ENCODE results near the gene UNK. TPM values are rescaled to one million over a fixed set of nuclear protein-coding genes. Genes with fewer than 3 reads are reported as not detected.
"Not testable (repeated sequence)": the region's sequence is repeated elsewhere in the genome, so short reads cannot be mapped to it uniquely, and the experiment has no call there.

The UNK gene
- total RNA-seq, 2 experiments from 2014 or later = 32.8 to 33.1 TPM

DNA sequence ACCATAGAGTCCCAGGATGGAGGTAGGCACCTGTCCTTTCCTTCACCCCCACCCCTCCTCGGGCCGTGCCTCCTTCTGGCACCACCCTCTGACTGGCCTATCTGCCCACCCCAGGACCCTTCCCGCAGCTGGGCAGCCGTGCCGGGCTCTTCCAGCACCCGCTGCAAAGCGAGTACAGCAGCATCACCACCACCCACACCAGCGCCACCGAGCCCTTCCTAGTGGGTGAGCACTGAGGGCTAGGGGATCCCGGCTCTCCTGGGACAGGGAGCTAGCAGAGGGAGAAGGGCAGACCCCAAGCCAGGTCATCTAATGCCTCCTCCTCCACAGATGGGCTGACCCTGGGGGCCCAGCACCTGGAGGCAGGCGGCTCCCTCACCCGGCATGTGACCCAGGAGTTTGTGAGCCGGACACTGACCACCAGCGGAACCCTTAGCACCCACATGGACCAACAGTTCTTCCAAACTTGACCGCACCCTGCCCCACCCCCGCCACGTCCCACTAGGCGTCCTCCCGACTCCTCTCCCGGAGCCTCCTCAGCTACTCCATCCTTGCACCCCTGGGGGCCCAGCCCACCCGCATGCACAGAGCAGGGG, 27.4 kb upstream of the UNK start:
- no peak overlapping the region for H3K4me3 Mint-ChIP-seq
- ATAC-seq (no peak), DNase-seq (no peak)
- no peak overlapping the region for H3K27ac Mint-ChIP-seq
- no peaks in the 10 kb centered on the region for H3K27me3 Mint-ChIP-seq
- CTCF ChIA-PET = interaction anchor here (1.2 kb wide), 1 partner anchor 170 kb away, joined by 3 read pairs; no protein-coding TSS in a partner anchor
- no peaks in the 10 kb centered on the region for H3K36me3 Mint-ChIP-seq
- peaks cover 13% of the 10 kb centered on the region for H3K4me1 Mint-ChIP-seq
- H3K9me3 Mint-ChIP-seq (ENCODE audit: low read depth) = no peaks in the 10 kb centered on the region

DNA sequence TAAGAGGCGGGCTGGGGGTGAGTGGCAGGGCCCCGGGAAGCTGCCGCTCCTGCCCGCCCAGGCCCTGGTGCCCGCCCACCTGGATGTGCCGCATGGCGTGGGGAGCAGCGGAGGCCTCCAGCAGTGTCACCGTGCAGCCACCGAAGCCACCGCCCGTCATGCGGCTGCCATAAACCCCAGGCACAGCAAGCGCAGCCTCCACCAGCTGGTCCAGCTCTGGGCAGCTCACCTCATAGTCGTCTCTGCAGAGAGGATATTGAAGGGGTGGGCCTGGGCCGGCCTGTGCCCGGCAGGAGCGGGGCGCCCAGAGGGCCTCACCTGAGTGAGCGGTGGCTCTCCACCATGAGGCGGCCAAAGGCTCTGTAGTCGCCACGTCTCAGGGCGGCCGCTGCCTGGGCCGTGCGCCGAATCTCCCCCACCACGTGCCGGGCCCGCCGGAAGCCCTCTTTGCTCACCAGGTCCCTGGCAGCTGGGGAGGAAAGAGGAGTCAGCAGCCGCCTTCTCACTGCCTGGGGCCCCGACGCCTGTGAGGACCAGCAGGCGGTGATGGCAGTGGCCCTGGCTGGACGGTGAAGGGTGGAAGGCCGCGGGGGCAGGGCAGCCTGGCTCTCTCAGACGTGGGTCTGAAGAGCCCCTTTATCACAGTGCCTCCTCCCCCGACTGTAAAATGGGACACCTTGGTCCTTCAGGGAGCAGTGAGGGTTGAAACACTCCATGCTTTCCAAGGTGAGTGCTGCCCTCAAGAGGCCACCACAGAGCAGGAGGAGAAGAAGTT, 26.3 kb upstream of the UNK start:
- DNase-seq (no peak), ATAC-seq (no peak)
- CTCF ChIA-PET = interaction anchor here (1.0 to 1.2 kb wide), 2 partner anchors 97 to 169 kb away, joined by 3 read pairs; partner anchors contain the start of gene WBP2
- no peak overlapping the region for H3K27ac Mint-ChIP-seq
- H3K27me3 Mint-ChIP-seq = no peaks in the 10 kb centered on the region
- peaks cover 11% of the 10 kb centered on the region for H3K4me1 Mint-ChIP-seq
- no peaks in the 10 kb centered on the region for H3K36me3 Mint-ChIP-seq
- no peaks in the 10 kb centered on the region for H3K9me3 Mint-ChIP-seq (ENCODE audit: low read depth)
- H3K4me3 Mint-ChIP-seq = no peak overlapping the region

DNA sequence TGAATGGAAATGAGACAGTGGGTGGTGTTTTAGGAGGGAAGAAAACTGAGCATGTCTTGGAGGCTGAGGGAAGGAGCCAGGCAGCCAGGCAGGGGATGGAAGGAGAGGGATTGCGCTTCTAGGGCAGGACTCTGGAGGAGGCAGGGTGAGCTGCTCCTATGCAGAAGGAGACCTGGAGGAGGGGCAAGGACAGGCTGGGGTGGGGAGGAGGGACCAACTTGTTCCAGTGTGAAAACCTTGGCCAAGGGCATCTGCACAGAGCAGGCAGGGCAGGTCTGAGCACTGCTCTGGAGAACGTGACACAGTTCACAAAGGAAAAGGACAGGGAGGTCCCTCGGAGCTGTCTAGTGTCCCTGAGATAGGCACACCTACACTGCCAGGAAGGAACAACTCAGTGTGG, 25.1 kb upstream of the UNK start:
- no peak overlapping the region for H3K4me3 Mint-ChIP-seq

DNA sequence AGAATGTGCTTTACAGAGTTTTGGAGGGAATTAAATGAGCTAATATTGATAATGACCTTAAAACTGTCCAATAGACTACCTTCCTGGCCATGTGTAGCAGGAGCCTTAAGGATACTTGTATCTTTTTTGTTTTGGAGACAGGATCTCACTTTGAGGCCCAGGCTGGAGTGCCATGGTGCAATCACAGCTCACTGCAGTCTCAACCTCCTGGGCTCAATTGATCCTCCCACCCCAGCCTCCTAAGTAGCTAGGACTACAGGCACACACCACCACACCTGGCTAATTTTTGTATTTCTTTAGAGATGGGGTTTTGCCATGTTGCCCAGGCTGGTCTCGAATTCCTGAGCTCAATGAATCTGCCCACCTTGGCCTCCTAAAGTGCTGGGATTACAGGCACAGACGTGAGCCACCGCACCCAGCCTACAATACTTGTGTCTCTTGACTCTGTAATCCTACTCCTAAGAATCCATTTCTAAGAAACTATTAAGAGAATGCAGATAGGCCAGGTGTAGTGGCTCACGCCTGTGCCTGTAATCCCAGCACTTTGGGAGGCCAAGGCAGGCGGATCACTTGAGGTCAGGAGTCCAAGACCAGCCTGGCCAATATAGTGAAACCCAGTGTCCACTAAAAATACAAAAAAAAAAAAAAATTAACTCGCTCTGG, 24.5 kb upstream of the UNK start:
- H3K9me3 Mint-ChIP-seq (ENCODE audit: low read depth) = not testable (repeated sequence)

More for the DNA sequence above, 25.1 kb upstream of the UNK start:
- Mint-ChIP-seq H3K4me1 (peaks cover 16% of the 10 kb centered on the region), H3K36me3 (no peaks in the 10 kb centered on the region), H3K27me3 (no peaks in the 10 kb centered on the region), H3K27ac (no peak overlapping the region), H3K9me3 (ENCODE audit: low read depth) (no peaks in the 10 kb centered on the region)
- DNase-seq (no peak), ATAC-seq (no peak)
- CTCF ChIA-PET = interaction anchor here (1.0 to 7.4 kb wide), 3 partner anchors 10 to 96 kb away, joined by 3 to 52 read pairs (median 7); partner anchors contain the start of gene WBP2

DNA sequence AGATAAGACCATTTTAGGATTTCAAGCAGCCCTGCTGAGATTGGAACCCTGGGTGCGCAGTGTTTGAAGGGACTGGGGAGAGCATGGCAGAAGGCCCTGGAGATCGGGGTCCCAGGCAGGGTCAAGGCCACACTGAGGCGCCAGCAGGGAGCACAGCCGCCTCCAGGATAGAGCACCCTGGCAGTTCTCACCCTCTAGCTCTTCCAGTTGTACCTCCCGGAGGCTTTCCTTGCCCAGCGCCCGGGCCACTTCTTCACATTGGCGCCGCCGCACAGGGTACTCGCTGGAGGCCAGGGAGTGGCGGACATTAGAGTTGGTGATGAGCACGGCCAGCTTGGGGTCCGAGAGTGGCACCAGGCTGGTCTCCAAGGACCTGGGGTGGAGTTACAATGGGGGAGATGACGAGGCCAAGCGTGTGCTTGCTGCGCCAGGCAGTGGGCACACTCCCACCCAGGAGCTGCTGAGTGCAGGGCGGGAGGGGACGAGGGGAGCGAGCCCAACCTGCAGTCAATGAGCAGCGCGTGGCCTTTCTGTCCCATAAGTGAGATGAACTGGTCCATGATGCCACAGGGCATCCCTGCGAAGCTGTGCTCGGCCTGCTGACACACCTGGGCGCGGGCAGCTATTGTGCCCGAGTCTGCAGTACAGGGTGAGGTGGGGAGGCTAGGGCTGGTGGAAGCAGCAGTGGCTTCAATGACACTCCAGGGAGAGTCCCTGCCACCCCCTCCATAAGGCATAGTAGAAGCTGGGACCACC, 21.9 kb upstream of the UNK start:
- Mint-ChIP-seq H3K27ac (peak overlapping the region; percentile 56), H3K9me3 (ENCODE audit: low read depth) (no peaks in the 10 kb centered on the region), H3K27me3 (no peaks in the 10 kb centered on the region), H3K4me3 (no peak overlapping the region), H3K36me3 (no peaks in the 10 kb centered on the region), H3K4me1 (peaks cover 11% of the 10 kb centered on the region)
- CTCF ChIA-PET = interaction anchor here (0.8 to 7.4 kb wide), 14 partner anchors 9 to 130 kb away, joined by 3 to 87 read pairs (median 6); partner anchors contain the start of genes ITGB4, RECQL5, SAP30BP and SMIM5
- ATAC-seq (no peak), DNase-seq (no peak)

More for the DNA sequence above, 24.5 kb upstream of the UNK start:
- H3K4me3 Mint-ChIP-seq, H3K27ac Mint-ChIP-seq, ATAC-seq, H3K27me3 Mint-ChIP-seq, H3K36me3 Mint-ChIP-seq, DNase-seq: not testable (repeated sequence)
- CTCF ChIA-PET = interaction anchor here (0.8 to 7.4 kb wide), 3 partner anchors 11 to 95 kb away, joined by 3 to 52 read pairs (median 7); partner anchors contain the start of gene WBP2
- peaks cover 11% of the 10 kb centered on the region for H3K4me1 Mint-ChIP-seq

DNA sequence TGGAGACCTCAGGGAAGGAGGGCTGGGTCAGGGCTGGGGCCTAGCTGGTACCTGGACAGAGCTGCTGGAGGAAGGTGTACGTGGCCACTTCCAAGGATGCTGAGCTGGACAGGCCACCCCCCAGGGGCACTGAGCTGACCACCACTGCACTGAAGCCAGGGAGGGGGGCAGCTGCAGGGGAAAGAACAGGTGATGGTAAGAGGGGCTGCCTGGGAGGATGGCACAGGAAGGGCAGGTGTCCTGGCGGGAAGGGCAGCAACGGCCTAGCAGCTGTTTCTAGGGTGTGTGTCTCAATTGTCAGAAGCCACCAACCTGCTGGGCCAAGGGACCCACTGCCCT, 21.4 kb upstream of the UNK start:
- DNase-seq (no peak), ATAC-seq (no peak)
- CTCF ChIA-PET = interaction anchor here (1.2 to 7.4 kb wide), 10 partner anchors 10 to 98 kb away, joined by 3 to 87 read pairs (median 9); partner anchors contain the start of genes RECQL5 and SAP30BP
- Mint-ChIP-seq H3K36me3 (no peaks in the 10 kb centered on the region), H3K27ac (no peak overlapping the region), H3K4me1 (peaks cover 11% of the 10 kb centered on the region), H3K4me3 (no peak overlapping the region), H3K9me3 (ENCODE audit: low read depth) (no peaks in the 10 kb centered on the region), H3K27me3 (no peaks in the 10 kb centered on the region)

DNA sequence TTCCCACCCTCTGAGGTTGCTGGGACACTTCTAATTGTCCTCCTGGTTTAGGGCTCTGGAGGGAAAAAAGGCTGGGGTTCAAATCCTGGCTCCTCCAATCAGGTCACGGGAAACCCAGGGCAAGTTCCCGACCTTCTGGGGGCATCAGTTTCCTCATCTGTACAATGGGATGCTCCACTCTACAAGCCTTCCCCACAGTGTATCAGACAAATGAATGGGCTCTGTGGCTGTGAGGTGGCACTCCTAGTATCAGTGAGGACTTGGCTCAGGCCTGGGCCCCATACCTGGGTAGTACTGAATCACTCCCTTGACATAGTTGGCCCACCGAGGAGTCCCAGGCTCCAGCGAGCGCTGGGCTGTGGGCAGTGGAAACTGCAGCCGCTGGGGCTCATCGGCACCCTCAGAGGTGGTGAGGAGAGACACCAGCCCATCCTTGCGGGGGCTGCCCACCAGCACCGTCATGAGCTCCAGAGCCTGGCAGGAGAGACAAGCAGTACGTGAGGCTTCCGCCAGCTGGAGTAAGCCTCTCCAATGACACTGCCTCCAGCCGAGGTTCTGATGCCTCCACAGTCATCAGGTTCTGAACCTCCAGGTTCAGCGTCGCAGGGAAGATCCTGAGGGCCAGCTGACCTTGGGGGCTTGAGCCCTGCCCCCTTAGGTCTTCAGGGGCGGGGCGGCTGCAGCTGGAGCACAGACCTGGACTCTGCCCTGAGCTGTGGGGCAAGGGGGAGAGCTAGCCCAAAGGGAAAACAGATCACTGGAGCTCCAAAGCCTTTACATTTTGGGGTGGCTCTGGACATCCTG, 20.8 kb upstream of the UNK start:
- ATAC-seq = no peak
- Mint-ChIP-seq H3K4me3 (peak overlapping the region; percentile 76), H3K27ac (peak overlapping the region; percentile 24), H3K27me3 (no peaks in the 10 kb centered on the region), H3K4me1 (peaks cover 11% of the 10 kb centered on the region), H3K9me3 (ENCODE audit: low read depth) (no peaks in the 10 kb centered on the region), H3K36me3 (no peaks in the 10 kb centered on the region)
- CTCF ChIA-PET = interaction anchor here (0.7 to 7.4 kb wide), 21 partner anchors 11 to 241 kb away, joined by 3 to 87 read pairs (median 9); partner anchors contain the start of genes RECQL5, SAP30BP and WBP2
- no peak for DNase-seq

DNA sequence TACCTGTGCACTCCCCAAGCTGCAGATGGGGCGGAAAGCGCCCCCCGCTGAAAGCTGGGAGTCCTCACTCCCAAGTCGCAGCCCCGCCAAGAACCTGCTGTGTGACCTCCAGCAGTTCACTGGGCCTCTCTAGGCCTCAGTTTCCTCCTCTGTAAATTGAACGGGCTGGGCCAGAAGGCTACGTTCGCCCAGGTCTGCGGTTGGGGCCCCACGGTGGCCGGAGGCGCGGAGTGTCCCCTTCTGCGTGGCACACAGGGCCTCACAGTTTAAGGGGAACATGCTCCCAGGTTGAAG, 20.2 kb upstream of the UNK start:
- no peak for ATAC-seq
- no peaks in the 10 kb centered on the region for H3K9me3 Mint-ChIP-seq (ENCODE audit: low read depth)

DNA sequence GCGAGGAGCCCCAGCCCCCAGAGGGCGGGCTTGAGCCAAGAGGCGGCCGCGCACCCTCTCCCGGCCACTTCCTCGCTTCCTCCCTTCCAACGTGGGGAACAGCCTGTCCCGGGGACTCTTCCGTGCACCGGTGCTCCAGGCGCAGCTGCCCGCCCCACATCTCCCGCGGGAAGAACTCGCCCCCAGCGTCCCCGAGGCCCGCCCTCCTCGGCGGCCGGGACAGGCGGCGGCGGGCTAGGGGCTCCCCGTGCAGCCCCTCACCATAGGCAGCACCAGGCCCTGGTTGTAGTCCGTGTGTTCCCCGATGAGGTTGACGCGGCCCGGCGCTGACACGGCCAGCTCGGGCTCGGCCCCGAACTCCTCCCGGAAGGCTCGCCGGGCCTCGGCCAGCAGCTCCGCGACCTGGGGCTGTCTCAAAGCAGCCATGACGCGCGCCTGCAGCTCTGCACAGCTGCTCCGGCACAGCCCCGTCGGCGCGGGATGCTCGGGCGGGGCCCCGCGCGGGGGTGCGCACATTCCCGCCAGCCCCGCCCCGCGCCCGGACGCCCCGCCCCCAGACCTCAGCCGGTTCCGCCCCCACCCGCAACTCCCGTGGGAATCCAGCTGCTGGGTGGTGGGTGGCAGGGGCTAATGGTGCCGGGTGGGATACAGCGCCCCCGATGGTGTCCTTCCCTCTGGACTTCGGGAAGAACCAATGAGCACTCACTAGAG, 19.7 kb upstream of the UNK start, which contains the start of gene GALK1:
GALK1 (minus strand) TSS at position 482 of the 711 bp plus-strand sequence; CDS start at position 426, 56 bp downstream.
- no peaks in the 10 kb centered on the region for H3K27me3 Mint-ChIP-seq
- CTCF ChIA-PET = interaction anchor here (0.6 to 7.4 kb wide), 34 partner anchors 9 to 523 kb away, joined by 3 to 87 read pairs (median 6); partner anchors contain the start of genes ITGB4, RECQL5, SAP30BP and SMIM5
- H3K9me3 Mint-ChIP-seq (ENCODE audit: low read depth) = no peaks in the 10 kb centered on the region
- ATAC-seq = peak; percentile 94
- peak within 1 kb of the TSS; percentile 70 for H3K27ac Mint-ChIP-seq
- H3K4me1 Mint-ChIP-seq = peaks cover 11% of the 10 kb centered on the region
- peak within 1 kb of the TSS; percentile 76 for H3K4me3 Mint-ChIP-seq
- DNase-seq = peak; percentile 85
- H3K36me3 Mint-ChIP-seq = no peaks in the 10 kb centered on the region

More for the DNA sequence above, 20.2 kb upstream of the UNK start:
- Mint-ChIP-seq H3K27ac (peak overlapping the region; percentile 70), H3K4me1 (peaks cover 11% of the 10 kb centered on the region), H3K27me3 (no peaks in the 10 kb centered on the region), H3K4me3 (peak overlapping the region; percentile 76), H3K36me3 (no peaks in the 10 kb centered on the region)
- DNase-seq = no peak
- CTCF ChIA-PET = interaction anchor here (0.7 to 7.4 kb wide), 29 partner anchors 8 to 241 kb away, joined by 3 to 87 read pairs (median 8); partner anchors contain the start of genes RECQL5, SAP30BP, TRIM65 and WBP2

DNA sequence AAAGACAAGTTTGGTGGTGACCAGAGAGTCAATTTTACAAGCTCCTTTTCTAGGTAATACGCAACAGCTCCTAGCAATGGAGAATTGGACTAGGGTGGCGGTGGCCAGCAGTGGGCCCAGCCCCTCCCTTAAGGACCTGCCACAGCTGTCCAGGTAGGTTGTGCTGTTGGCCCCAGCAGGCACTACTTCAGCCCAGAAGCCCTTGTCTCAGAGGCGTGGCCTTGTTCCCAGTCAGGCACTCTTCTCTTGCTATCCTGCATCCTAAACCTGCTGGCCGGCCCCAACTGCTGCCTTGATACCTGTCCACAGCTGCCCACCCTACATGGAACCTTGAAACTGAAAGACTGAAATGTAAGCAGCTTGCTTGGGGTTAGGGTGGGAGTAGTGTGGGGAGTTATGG, 18.6 kb upstream of the UNK start:
- ATAC-seq = no peak

DNA sequence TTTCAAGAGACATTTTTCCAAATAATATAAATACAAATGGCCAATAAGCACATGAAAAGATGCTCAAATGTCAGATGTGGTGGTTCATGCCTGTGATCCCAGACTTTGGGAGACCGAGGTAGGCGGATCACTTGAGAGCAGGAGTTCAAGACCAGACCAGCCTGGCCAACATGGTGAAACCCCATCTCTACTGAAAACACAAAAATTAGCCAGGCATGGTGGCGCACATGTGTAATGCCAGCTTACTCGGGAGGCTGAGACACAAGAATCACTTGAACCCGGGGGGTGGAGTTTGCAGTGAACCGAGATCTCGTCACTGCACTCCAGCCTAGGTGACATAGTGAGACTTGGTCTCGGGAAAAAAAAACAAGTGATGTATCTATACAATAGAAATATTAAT, 16.7 kb upstream of the UNK start:
- Mint-ChIP-seq H3K27ac (no peak overlapping the region), H3K4me3 (no peak overlapping the region), H3K9me3 (ENCODE audit: low read depth) (no peaks in the 10 kb centered on the region), H3K36me3 (no peaks in the 10 kb centered on the region), H3K4me1 (peaks cover 11% of the 10 kb centered on the region), H3K27me3 (no peaks in the 10 kb centered on the region)
- DNase-seq = no peak
- no peak for ATAC-seq
- CTCF ChIA-PET = interaction anchor here (0.9 kb wide), 1 partner anchor 80 kb away, joined by 3 read pairs; no protein-coding TSS in a partner anchor

More for the DNA sequence above, 18.6 kb upstream of the UNK start:
- Mint-ChIP-seq H3K36me3 (no peaks in the 10 kb centered on the region), H3K9me3 (ENCODE audit: low read depth) (no peaks in the 10 kb centered on the region), H3K27ac (no peak overlapping the region), H3K4me1 (peaks cover 11% of the 10 kb centered on the region), H3K27me3 (no peaks in the 10 kb centered on the region), H3K4me3 (no peak overlapping the region)
- CTCF ChIA-PET = interaction anchor here (1.0 to 7.4 kb wide), 22 partner anchors 10 to 522 kb away, joined by 3 to 87 read pairs (median 8); partner anchors contain the start of genes ITGB4, SMIM5 and TRIM65
- no peak for DNase-seq

Measured in activated CD8-positive, alpha-beta memory T cell treated with anti-CD3 and anti-CD28 coated beads, Interleukin-2, amount 10 ng/mL, durations not matched to agents 7 days and 5 days (primary cell).